Adrenal gland (tissue), 12 donors: ENCODE results near the gene STOML1. TPM values are rescaled to one million over a fixed set of nuclear protein-coding genes. Genes with fewer than 3 reads are reported as not detected.
"Not testable (repeated sequence)": the region's sequence is repeated elsewhere in the genome, so short reads cannot be mapped to it uniquely, and the experiment has no call there.

Experiments used
- DNase-seq, 7 donors: peaks; one replicate each; pipeline ENCODE4 v3.0.0-alpha.2; 2019 to 2020
- H3K27ac ChIP-seq, 5 donors: fragments of 200-600 bp; sonication (generic) in 4 of 5; 1 replicate in 3 of 5; 2 replicates in 2 of 5; pipeline versions ENCODE4 v1.5.1 to v1.8.0; 2016 to 2020; ENCODE audit warnings: mild to moderate bottlenecking in 1 of 5
- H3K27me3 ChIP-seq: fragments of 200-600 bp; 2 replicates; pipeline ENCODE4 v1.8.0; 2021
- H3K36me3 ChIP-seq, 2 donors: fragments of 200-600 bp; replicated peaks in 1 of 2; 1 replicate in 1 of 2; 2 replicates in 1 of 2; pipeline versions ENCODE4 v1.5.1 to v1.8.0; 2018 to 2022
- H3K4me1 ChIP-seq, 2 donors: fragments of 200-600 bp; replicated peaks in 1 of 2; 1 replicate in 1 of 2; 2 replicates in 1 of 2; pipeline versions ENCODE4 v1.5.1 to v1.8.0; 2018 to 2021
- H3K4me3 ChIP-seq, 4 donors: fragments of 200-600 bp; sonication (generic) in 3 of 4; one replicate each; pipeline ENCODE4 v1.5.1; 2016 to 2018
- H3K9me3 ChIP-seq, 3 donors: fragments of 200-600 bp; sonication (generic) in 1 of 3; replicated peaks in 1 of 3; 1 replicate in 2 of 3; 2 replicates in 1 of 3; pipeline versions ENCODE4 v1.5.1 to v1.8.0; 2016 to 2021
- CTCF ChIP-seq, 6 experiments: fragments of 450-650 bp in 4 of 6; fragments of 200-600 bp in 2 of 6; sonication (generic) in 1 of 6; IDR thresholded peaks; 1 replicate in 5 of 6; 2 replicates in 1 of 6; pipeline versions ENCODE4 v1.5.1 to v1.8.0; 2016 to 2021; ENCODE audit warnings: antibody characterized with exemption in 6 of 6, mild to moderate bottlenecking in 2 of 6, moderate library complexity in 1 of 6
- POLR2A ChIP-seq, 2 donors: fragments of 450-650 bp; IDR thresholded peaks; one replicate each; pipeline ENCODE4 v1.6.1; 2017; ENCODE audit warnings: antibody characterized with exemption in 2 of 2, mild to moderate bottlenecking in 2 of 2, moderate library complexity in 1 of 2
- WGBS, 4 donors: extraction: QIAGEN DNeasy Blood & Tissue Kit in 2 of 4; methylation state at CpG; one replicate each; pipeline versions ENCODE4 v1.1.5 to v1.1.7; 2013 to 2017; 5-methylcytosine and 5-hydroxymethylcytosine counted together
- intact Hi-C, 2 donors: fragments of 100-400 bp; cut with DNase I; formaldehyde crosslinking; loops; one replicate each; pipeline versions ENCODE4 v1.14.1 to v1.15.0; 2022 to 2023
- polyA plus RNA-seq, 3 donors: library from polyadenylated mRNA; stranded (reverse); fragments of 200-250 nt in 2 of 3; fragments of 350-450 nt in 1 of 3; fragmentation: Illumina TruSeq in 1 of 3; extraction: RNeasy Lipid Tissue Mini Kit (QIAGEN cat#74804) in 1 of 3; gene quantifications; one replicate each; pipeline ENCODE4 v1.2.3, GENCODE V29; 2013 to 2014
- total RNA-seq, 9 donors: library from RNA; depleted of rRNA in 4 of 9; stranded (reverse); fragments of >200 nt in 4 of 9; fragments of 120-200 nt in 1 of 9; fragmentation: NEBNext Ultra II Directional in 1 of 9; extraction: Animal tissue kit (Norgen Biotek cat#: 25700) in 1 of 9; gene quantifications; one replicate each; pipeline versions ENCODE4 v1.1.0 to v1.2.4, GENCODE V29; 2013 to 2023
- donor health status: healthy with polysubstance abuse.
- donor health status: Bipolar disorder and iron deficiency.
- donor health status: DM: yes; HTN: yes; CAD: no.
- donor health status: DM: no; HTN: no; CAD: no.
- donor health status: DM: no; HTN: no; CAD: no.
- donor health status: DM: yes; HTN: yes; CAD: no.

STOML1 gene
- total and polyA plus RNA-seq, 12 donors = 8.6 to 92.2 (median 29.6) TPM

- no peaks in the 10 kb centered on the region for H3K9me3 ChIP-seq
- H3K4me1 ChIP-seq = peaks cover 0 to 18% of the 10 kb centered on the region in 2 donors
Measured at GRCh38 chr15:73941044-73941443, 51.1 kb downstream of the STOML1 start.

GRCh38 chr15:73940061-73940981, 51.8 kb downstream of the STOML1 start:
- Histone ChIP-seq H3K27ac (peak overlapping the region in 2 of 5 donors; percentile 52 to 76), H3K27me3 (no peaks in the 10 kb centered on the region), H3K4me3 (no peak overlapping the region), H3K4me1 (peaks cover 0 to 18% of the 10 kb centered on the region in 2 donors), H3K9me3 (no peaks in the 10 kb centered on the region), H3K36me3 (no peaks in the 10 kb centered on the region)
- WGBS, 4 donors = 71 to 83% (median 79%) methylated on average over 8 of the region's 8 CpGs
- no peak for DNase-seq
- intact Hi-C loops = no loop called here
- TF ChIP-seq CTCF (IDR thresholded peaks at IDR 0.05) = no peak
- no peak for TF ChIP-seq POLR2A (IDR thresholded peaks at IDR 0.05)

More at GRCh38 chr15:73941044-73941443, 51.1 kb downstream of the STOML1 start:
- WGBS, 4 donors = 75 to 96% (median 83%) methylated on average over 1 of the region's 1 CpG; no CpG with 5 or more reads in 1 of the 4 donors
- intact Hi-C loops = no loop called here
- no peak for DNase-seq
- Histone ChIP-seq H3K27ac (peak overlapping the region in 2 of 5 donors; percentile 52 to 76), H3K27me3 (no peaks in the 10 kb centered on the region), H3K36me3 (no peaks in the 10 kb centered on the region), H3K4me3 (no peak overlapping the region)
- no peak for TF ChIP-seq CTCF (IDR thresholded peaks at IDR 0.05)

GRCh38 chr15:73939138-73939537, 53.0 kb downstream of the STOML1 start:
- 61 to 88% (median 80%) methylated on average over 2 to 4 of the region's 4 CpGs for WGBS, 4 donors
- H3K4me1 ChIP-seq = peaks cover 0 to 18% of the 10 kb centered on the region in 2 donors
- H3K27ac ChIP-seq = no peak overlapping the region
- intact Hi-C loops = no loop called here
- DNase-seq = no peak
- no peaks in the 10 kb centered on the region for H3K36me3 ChIP-seq
- TF ChIP-seq CTCF (IDR thresholded peaks at IDR 0.05) = no peak
- TF ChIP-seq POLR2A (IDR thresholded peaks at IDR 0.05) = no peak
- no peaks in the 10 kb centered on the region for H3K27me3 ChIP-seq
- H3K4me3 ChIP-seq = no peak overlapping the region
- no peaks in the 10 kb centered on the region for H3K9me3 ChIP-seq

GRCh38 chr15:73938516-73938915, 53.6 kb downstream of the STOML1 start:
- 91 to 97% (median 93%) methylated on average over 8 of the region's 8 CpGs for WGBS, 4 donors
- H3K27ac ChIP-seq, H3K9me3 ChIP-seq, H3K36me3 ChIP-seq, H3K4me3 ChIP-seq, H3K27me3 ChIP-seq, intact Hi-C loops, DNase-seq: not testable (repeated sequence)
- H3K4me1 ChIP-seq = peaks cover 0 to 18% of the 10 kb centered on the region in 2 donors
